Activated CD4-positive, alpha-beta T cell treated with anti-CD3 and anti-CD28 coated beads, Interleukin-2, amount 10 ng/mL, durations not matched to agents 7 days and 5 days (primary cell): ENCODE results near the gene IQCK. TPM values are rescaled to one million over a fixed set of nuclear protein-coding genes. Genes with fewer than 3 reads are reported as not detected.

Source experiments
- CTCF ChIA-PET: fragments of 350-600 bp; sonication (Branson Sonifier 250); formaldehyde crosslinking; loops from one replicate; lab custom pipeline; 2021; ENCODE audit warnings: antibody characterized with exemption; lab: Charles Lee
- POLR2A ChIA-PET: fragments of 350-600 bp; sonication (Branson Sonifier 250); formaldehyde crosslinking; loops from one replicate; lab custom pipeline; 2021; ENCODE audit warnings: antibody characterized with exemption; lab: Charles Lee
- DNase-seq: peaks from one replicate; pipeline ENCODE4 v3.0.0-alpha.2; 2020
- H3K27ac Mint-ChIP-seq: one replicate; pipeline ENCODE4 v1.8.0; 2021; ENCODE audit warnings: mild to moderate bottlenecking, moderate library complexity, mixed read lengths
- H3K27me3 Mint-ChIP-seq: one replicate; pipeline ENCODE4 v1.8.0; 2021; ENCODE audit warnings: mixed read lengths
- H3K36me3 Mint-ChIP-seq: one replicate; pipeline ENCODE4 v1.8.0; 2021; ENCODE audit warnings: low read depth, mixed read lengths
- H3K4me1 Mint-ChIP-seq: one replicate; pipeline ENCODE4 v1.8.0; 2021; ENCODE audit warnings: mixed read lengths
- H3K4me3 Mint-ChIP-seq: one replicate; pipeline ENCODE4 v1.8.0; 2021; ENCODE audit warnings: mild to moderate bottlenecking, moderate library complexity, mixed read lengths
- H3K9me3 Mint-ChIP-seq: one replicate; pipeline ENCODE4 v1.8.0; 2021; ENCODE audit warnings: mixed read lengths
- total RNA-seq, 2 experiments: library from RNA; stranded (reverse); gene quantifications; one replicate each; pipeline ENCODE4 v1.2.3, GENCODE V29; 2021

The IQCK gene
- total RNA-seq, 2 experiments from 2014 or later: 1.1 to 1.5 TPM

DNA sequence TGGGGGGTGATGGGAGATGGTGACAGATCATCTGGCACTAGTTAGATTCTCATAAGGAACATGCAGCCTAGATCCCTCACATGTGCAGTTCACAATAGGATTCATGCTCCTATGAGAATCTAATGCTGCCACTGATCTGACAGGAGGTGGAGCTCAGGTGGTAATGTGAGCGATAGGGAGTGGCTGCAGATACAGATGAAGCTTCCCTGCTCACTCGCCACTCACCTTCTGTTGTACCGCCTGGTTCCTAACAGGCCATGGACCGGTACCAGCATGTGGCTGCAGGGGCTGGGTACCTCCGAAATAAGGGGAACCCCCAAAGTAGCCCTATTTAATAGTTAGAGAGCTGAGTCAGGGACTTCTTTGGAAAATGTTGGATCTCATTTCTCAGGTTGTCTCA, 106.1 kb downstream of the IQCK start:
- Mint-ChIP-seq H3K27ac (no peak overlapping the region), H3K27me3 (no peaks in the 10 kb centered on the region), H3K4me3 (no peak overlapping the region), H3K36me3 (no peaks in the 10 kb centered on the region), H3K9me3 (no peaks in the 10 kb centered on the region), H3K4me1 (no peaks in the 10 kb centered on the region)
- POLR2A ChIA-PET: no interaction called here
- no peak for DNase-seq
- CTCF ChIA-PET: no interaction called here

- Mint-ChIP-seq H3K27ac (no peak overlapping the region), H3K27me3 (no peaks in the 10 kb centered on the region), H3K4me3 (no peak overlapping the region), H3K4me1 (no peaks in the 10 kb centered on the region), H3K9me3 (no peaks in the 10 kb centered on the region), H3K36me3 (no peaks in the 10 kb centered on the region)
- CTCF ChIA-PET: interaction anchor here (1.0 kb wide), 1 partner anchor 12 kb away, joined by 3 read pairs; no protein-coding TSS in a partner anchor
- no peak for DNase-seq
- POLR2A ChIA-PET: no interaction called here
Observed at GRCh38 chr16:19829844-19830692, 112.0 kb downstream of the IQCK start.

GRCh38 chr16:19830902-19831560, 113.0 kb downstream of the IQCK start:
- Mint-ChIP-seq H3K27me3 (no peaks in the 10 kb centered on the region), H3K4me1 (no peaks in the 10 kb centered on the region), H3K9me3 (no peaks in the 10 kb centered on the region), H3K27ac (no peak overlapping the region), H3K36me3 (no peaks in the 10 kb centered on the region), H3K4me3 (no peak overlapping the region)
- ChIA-PET CTCF (interaction anchor here (0.5 kb wide), 1 partner anchor 686 kb away, joined by 4 read pairs; no protein-coding TSS in a partner anchor), POLR2A (no interaction called here)
- no peak for DNase-seq

- Mint-ChIP-seq H3K36me3 (no peaks in the 10 kb centered on the region), H3K4me1 (no peaks in the 10 kb centered on the region), H3K27me3 (no peaks in the 10 kb centered on the region), H3K9me3 (no peaks in the 10 kb centered on the region), H3K4me3 (no peak overlapping the region), H3K27ac (no peak overlapping the region)
- CTCF ChIA-PET: no interaction called here
- POLR2A ChIA-PET: no interaction called here
- DNase-seq: no peak
Observed at GRCh38 chr16:19831678-19832077, 113.6 kb downstream of the IQCK start.

GRCh38 chr16:19833176-19833575, 115.1 kb downstream of the IQCK start:
- no peak overlapping the region for H3K27ac Mint-ChIP-seq
- no peaks in the 10 kb centered on the region for H3K9me3 Mint-ChIP-seq
- CTCF ChIA-PET: no interaction called here
- POLR2A ChIA-PET: no interaction called here
- H3K4me3 Mint-ChIP-seq: no peak overlapping the region
- no peak for DNase-seq
- H3K36me3 Mint-ChIP-seq: no peaks in the 10 kb centered on the region
- no peaks in the 10 kb centered on the region for H3K27me3 Mint-ChIP-seq
- H3K4me1 Mint-ChIP-seq: no peaks in the 10 kb centered on the region

- Mint-ChIP-seq H3K27me3 (no peaks in the 10 kb centered on the region), H3K4me3 (no peak overlapping the region), H3K4me1 (no peaks in the 10 kb centered on the region), H3K27ac (no peak overlapping the region), H3K9me3 (no peaks in the 10 kb centered on the region), H3K36me3 (no peaks in the 10 kb centered on the region)
- DNase-seq: no peak
- POLR2A ChIA-PET: no interaction called here
- CTCF ChIA-PET: interaction anchor here (1.0 kb wide), 1 partner anchor 116 kb away, joined by 3 read pairs; the partner anchor contains the start of genes IQCK and KNOP1
Observed at GRCh38 chr16:19833581-19833980, 115.5 kb downstream of the IQCK start.

- no peaks in the 10 kb centered on the region for H3K36me3 Mint-ChIP-seq
- H3K27ac Mint-ChIP-seq: no peak overlapping the region
- CTCF ChIA-PET: no interaction called here
- no peaks in the 10 kb centered on the region for H3K9me3 Mint-ChIP-seq
- H3K27me3 Mint-ChIP-seq: no peaks in the 10 kb centered on the region
- no peak overlapping the region for H3K4me3 Mint-ChIP-seq
- DNase-seq: no peak
- H3K4me1 Mint-ChIP-seq: no peaks in the 10 kb centered on the region
- POLR2A ChIA-PET: no interaction called here
Observed at GRCh38 chr16:19835196-19835595, 117.1 kb downstream of the IQCK start.

DNA sequence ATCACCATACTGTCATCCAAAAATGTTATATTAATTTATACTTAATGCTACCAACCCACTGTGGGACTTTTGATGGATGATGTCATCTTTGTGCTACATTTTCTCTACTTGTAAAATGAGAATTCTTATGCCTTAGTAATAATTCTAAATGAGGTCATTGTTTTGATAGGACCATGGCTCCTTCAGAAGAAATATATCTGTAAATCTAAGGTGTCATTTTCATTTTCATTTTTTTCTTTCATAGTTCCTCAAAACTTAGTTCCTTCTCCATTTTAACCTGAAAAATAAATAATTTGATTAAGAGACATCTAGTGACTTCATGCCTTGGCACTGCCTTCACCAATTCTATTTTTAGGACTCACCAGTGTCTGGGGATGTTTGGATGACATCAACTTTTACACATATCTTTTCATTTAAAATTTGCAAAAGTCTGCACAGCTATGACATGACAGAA, 117.9 kb downstream of the IQCK start:
- POLR2A ChIA-PET: no interaction called here
- H3K36me3 Mint-ChIP-seq: no peaks in the 10 kb centered on the region
- CTCF ChIA-PET: no interaction called here
- no peak overlapping the region for H3K27ac Mint-ChIP-seq
- no peak for DNase-seq
- no peaks in the 10 kb centered on the region for H3K4me1 Mint-ChIP-seq
- no peak overlapping the region for H3K4me3 Mint-ChIP-seq
- H3K27me3 Mint-ChIP-seq: no peaks in the 10 kb centered on the region
- no peaks in the 10 kb centered on the region for H3K9me3 Mint-ChIP-seq

GRCh38 chr16:19837331-19837980, 119.4 kb downstream of the IQCK start:
- ChIA-PET POLR2A (no interaction called here), CTCF (no interaction called here)
- no peak overlapping the region for H3K27ac Mint-ChIP-seq
- H3K27me3 Mint-ChIP-seq: no peaks in the 10 kb centered on the region
- H3K9me3 Mint-ChIP-seq: no peaks in the 10 kb centered on the region
- H3K4me1 Mint-ChIP-seq: no peaks in the 10 kb centered on the region
- H3K36me3 Mint-ChIP-seq: no peaks in the 10 kb centered on the region
- no peak overlapping the region for H3K4me3 Mint-ChIP-seq
- DNase-seq: no peak

DNA sequence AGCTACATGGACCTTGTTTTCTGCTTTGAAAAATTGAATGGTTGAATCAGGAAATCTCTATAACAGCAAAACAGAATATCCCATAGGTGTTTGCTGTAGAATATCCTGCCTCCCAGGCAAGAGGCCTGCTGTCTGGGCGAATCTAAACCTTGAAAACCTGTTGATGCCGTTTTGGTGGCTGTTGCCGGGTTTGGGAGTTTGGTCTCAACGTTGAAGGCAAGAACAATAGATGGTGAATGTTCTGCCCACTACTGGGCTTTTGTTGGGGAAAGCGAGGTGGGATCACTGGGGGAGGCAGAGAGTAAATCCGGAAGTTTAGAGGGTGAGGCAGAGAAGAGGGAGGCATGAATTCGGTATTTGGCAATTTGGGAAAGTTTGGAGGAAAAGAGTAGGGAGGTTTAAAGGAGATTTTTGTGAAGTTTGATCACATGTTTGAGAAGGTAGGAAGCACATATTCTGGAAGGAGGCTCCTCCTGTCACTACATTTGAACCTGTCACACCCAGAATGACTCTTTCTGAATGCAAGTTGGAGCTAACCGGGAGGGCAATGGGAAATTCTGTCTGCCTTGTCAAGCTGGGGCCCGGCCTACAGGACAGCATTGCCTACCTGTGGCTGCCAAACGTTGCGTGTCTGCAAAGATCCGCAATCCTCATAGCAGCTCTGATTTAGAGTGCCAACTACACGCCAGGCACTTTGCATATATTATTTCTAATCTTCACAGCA, 120.1 kb downstream of the IQCK start:
- Mint-ChIP-seq H3K9me3 (no peaks in the 10 kb centered on the region), H3K4me3 (no peak overlapping the region), H3K36me3 (no peaks in the 10 kb centered on the region), H3K27me3 (no peaks in the 10 kb centered on the region), H3K4me1 (no peaks in the 10 kb centered on the region), H3K27ac (no peak overlapping the region)
- ChIA-PET POLR2A (no interaction called here), CTCF (interaction anchor here (1.1 kb wide), 1 partner anchor 158 kb away, joined by 6 read pairs; no protein-coding TSS in a partner anchor)
- no peak for DNase-seq

DNA sequence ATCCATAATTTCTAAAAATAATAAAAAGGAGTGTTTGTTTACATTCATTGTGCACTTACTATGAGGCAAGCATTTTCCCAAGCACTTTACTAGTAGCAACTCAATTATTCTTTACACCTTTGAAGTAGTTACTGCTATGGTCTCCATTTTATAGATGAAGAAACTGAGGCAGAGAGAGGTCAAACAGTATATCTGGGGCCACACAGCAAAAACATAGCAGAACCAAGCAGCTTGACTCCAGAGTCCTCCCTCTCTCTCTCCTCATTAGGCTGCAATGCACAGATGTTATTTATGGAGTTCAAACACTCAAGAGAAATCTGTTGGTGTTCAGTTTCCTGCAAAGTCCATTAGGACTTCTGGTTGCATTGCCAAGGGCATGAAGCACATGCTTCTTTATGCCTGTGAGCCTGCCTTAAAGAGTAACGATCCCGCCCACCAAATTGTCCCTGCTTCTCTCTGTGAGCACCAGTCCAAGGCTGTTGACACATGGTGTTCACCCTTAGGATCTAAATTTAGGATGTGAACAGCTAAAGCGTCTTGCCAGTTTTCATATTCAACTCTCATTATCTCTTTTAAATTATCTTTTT, 122.5 kb downstream of the IQCK start:
- H3K27ac Mint-ChIP-seq: no peak overlapping the region
- H3K36me3 Mint-ChIP-seq: no peaks in the 10 kb centered on the region
- ChIA-PET CTCF (interaction anchor here (0.7 kb wide), 1 partner anchor 13 kb away, joined by 5 read pairs; no protein-coding TSS in a partner anchor), POLR2A (no interaction called here)
- H3K27me3 Mint-ChIP-seq: no peaks in the 10 kb centered on the region
- no peak overlapping the region for H3K4me3 Mint-ChIP-seq
- no peaks in the 10 kb centered on the region for H3K4me1 Mint-ChIP-seq
- H3K9me3 Mint-ChIP-seq: no peaks in the 10 kb centered on the region
- no peak for DNase-seq

DNA sequence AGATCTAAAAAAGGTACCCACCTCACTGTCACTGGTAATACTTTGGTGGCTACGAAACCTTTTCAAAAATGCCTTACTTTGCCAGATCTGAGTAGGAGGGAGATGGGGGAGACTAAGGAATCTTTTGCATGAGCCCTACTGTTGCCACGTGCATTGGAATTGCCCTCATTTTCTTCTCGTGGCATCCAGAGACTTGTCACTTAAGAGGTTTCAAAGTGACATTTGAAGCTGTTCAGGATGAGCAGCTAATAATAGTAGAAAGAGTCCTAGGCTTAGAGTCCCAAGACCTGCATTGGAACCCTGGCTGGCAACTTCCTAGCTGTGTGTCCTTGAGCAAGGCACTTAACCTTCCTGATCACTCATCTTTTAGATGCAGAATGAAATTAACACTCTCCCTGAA, 123.1 kb downstream of the IQCK start:
- ChIA-PET CTCF (no interaction called here), POLR2A (no interaction called here)
- no peaks in the 10 kb centered on the region for H3K27me3 Mint-ChIP-seq
- no peak for DNase-seq
- no peaks in the 10 kb centered on the region for H3K9me3 Mint-ChIP-seq
- H3K4me1 Mint-ChIP-seq: no peaks in the 10 kb centered on the region
- H3K4me3 Mint-ChIP-seq: no peak overlapping the region
- H3K36me3 Mint-ChIP-seq: no peaks in the 10 kb centered on the region
- no peak overlapping the region for H3K27ac Mint-ChIP-seq
